K562 (cell line): Measurements from ENCODE around the gene POSTN. TPM values are rescaled to one million over a fixed set of nuclear protein-coding genes. Genes with fewer than 3 reads are reported as not detected.

ENCODE experiments used
- ATAC-seq: fragments of 200-7000 bp; cut with Tn5 transposase; 3 replicates; pipeline ENCODE4 v1.9.1; 2020; ENCODE audit warnings: moderate library complexity
- BruUV-seq: library from RNA; stranded (reverse); fragments of 400-500 nt; replicated peaks from 2 replicates; lab custom pipeline; 2021; lab: Mats Ljungman, UMichigan
- CTCF ChIA-PET: fragments of 300-600 bp; formaldehyde crosslinking; extraction: SDS; loops from one replicate; lab custom pipeline; 2021; ENCODE audit warnings: low intra/inter-chr PET ratio; lab: Yijun Ruan, JAX
- POLR2A ChIA-PET: fragments of 300-600, 350-650 bp; sonication (Branson Sonifier 250); formaldehyde crosslinking; extraction: SDS; loops from one replicate; lab custom pipeline; 2021; ENCODE audit warnings: antibody characterized with exemption, inconsistent platforms; lab: Yijun Ruan, JAX
- DNase-seq, 4 experiments: peaks; one replicate each; pipeline versions ENCODE4 v3.0.0 to v3.0.0-alpha.2; 2011 to 2018; ENCODE audit warnings: low spot score in 3 of 4, mixed read lengths in 3 of 4; ENCODE audit errors: extremely low read depth in 1 of 4
- FAIRE-seq: peaks from 2 replicates; lab custom pipeline; 2011; peaks lifted over from hg19 to GRCh38; lab: Jason Lieb, UNC
- H2AFZ ChIP-seq: 2 replicates; pipeline ENCODE4 v1.6.0; 2011; ENCODE audit warnings: low read depth, low read length, control low read depth, inconsistent platforms
- H3K27ac ChIP-seq: fragments of 200-600 bp; 3 replicates; pipeline ENCODE4 v1.8.0; 2011; ENCODE audit warnings: low read depth, mild to moderate bottlenecking, control low read depth, inconsistent platforms, low read length, moderate library complexity, mixed read lengths; ENCODE audit errors: extremely low read depth
- H3K27me3 ChIP-seq, 2 experiments: fragments of 300-600 bp in 1 of 2; 2 replicates in 1 of 2; 3 replicates in 1 of 2; pipeline versions ENCODE4 v1.6.0 to v1.8.0; 2011; ENCODE audit warnings: inconsistent platforms in 2 of 2, low read length in 2 of 2, mild to moderate bottlenecking in 1 of 2, mixed read lengths in 1 of 2, moderate library complexity in 1 of 2; ENCODE audit not compliant: control insufficient read depth in 2 of 2, insufficient read depth in 2 of 2
- H3K36me3 ChIP-seq: fragments of 300-600 bp; 3 replicates; pipeline ENCODE4 v1.8.0; 2011; ENCODE audit warnings: mild to moderate bottlenecking, low read length, inconsistent platforms; ENCODE audit not compliant: control insufficient read depth, insufficient read depth
- H3K4me1 ChIP-seq, 2 experiments: fragments of 200-600 bp in 1 of 2; replicated peaks in 1 of 2; 2 replicates in 1 of 2; 3 replicates in 1 of 2; pipeline versions ENCODE4 v1.5.1 to v1.8.0; 2011; ENCODE audit warnings: inconsistent platforms in 2 of 2, low read length in 2 of 2, mild to moderate bottlenecking in 1 of 2, mixed read lengths in 1 of 2, moderate library complexity in 1 of 2; ENCODE audit not compliant: control insufficient read depth in 2 of 2, insufficient read depth in 2 of 2
- H3K4me2 ChIP-seq: 2 replicates; pipeline ENCODE4 v1.6.1; 2011; ENCODE audit warnings: low read length, control low read depth, inconsistent platforms, mixed read lengths; ENCODE audit not compliant: insufficient read depth
- H3K4me3 ChIP-seq: fragments of 200-600 bp; sonication (generic), shearing (Covaris generic); 2 replicates; pipeline ENCODE4 v1.5.1; 2016; ENCODE audit warnings: control low read depth, inconsistent platforms
- H3K79me2 ChIP-seq: fragments of 200-600 bp; 3 replicates; pipeline ENCODE4 v1.8.0; 2011; ENCODE audit warnings: low read length, inconsistent platforms; ENCODE audit not compliant: control insufficient read depth, insufficient read depth
- H3K9ac ChIP-seq, 2 experiments: 2 replicates each; pipeline versions ENCODE4 v1.6.0 to v1.6.1; 2011; ENCODE audit warnings: low read depth in 2 of 2, low read length in 2 of 2, control low read depth in 1 of 2, inconsistent platforms in 1 of 2, mild to moderate bottlenecking in 1 of 2, mixed read lengths in 1 of 2; ENCODE audit not compliant: insufficient read depth in 1 of 2
- H3K9me1 ChIP-seq: one replicate; pipeline ENCODE4 v1.6.0; 2011; ENCODE audit warnings: inconsistent platforms, mild to moderate bottlenecking, low read length, moderate library complexity; ENCODE audit not compliant: control insufficient read depth, insufficient read depth
- H3K9me3 ChIP-seq: replicated peaks from 2 replicates; pipeline ENCODE4 v1.5.1; 2011; ENCODE audit warnings: low read depth, low read length, inconsistent platforms; ENCODE audit not compliant: control insufficient read depth, insufficient read depth
- H4K20me1 ChIP-seq: replicated peaks from 2 replicates; pipeline ENCODE4 v1.6.1; 2011; ENCODE audit warnings: low read length, inconsistent platforms, mixed read lengths; ENCODE audit not compliant: control insufficient read depth, insufficient read depth
- BRF1 ChIP-seq: IDR thresholded peaks from 3 replicates; pipeline ENCODE4 v1.6.1; 2011; ENCODE audit warnings: borderline replicate concordance, mild to moderate bottlenecking; ENCODE audit not compliant: insufficient read length; ENCODE audit errors: extremely low read depth
- HMBOX1 ChIP-seq: sonication (generic); IDR thresholded peaks from 2 replicates; pipeline ENCODE4 v1.6.1; 2016
- MCM2 ChIP-seq: fragments of 450-650 bp; IDR thresholded peaks from 2 replicates; pipeline ENCODE4 v1.6.1; 2017; ENCODE audit warnings: low read depth, mild to moderate bottlenecking
- MYNN ChIP-seq, 2 experiments: sonication (generic); formaldehyde crosslinking in 1 of 2; IDR thresholded peaks; 2 replicates each; pipeline versions ENCODE4 v1.5.0 to v1.6.1; 2016 to 2020; ENCODE audit warnings: antibody characterized with exemption in 1 of 2, missing genetic modification reagents in 1 of 2
- POLR2AphosphoS5 ChIP-seq: IDR thresholded peaks from 2 replicates; pipeline ENCODE4 v1.6.1; 2011; ENCODE audit warnings: mild to moderate bottlenecking, low read depth, low read length, moderate library complexity; ENCODE audit not compliant: control insufficient read depth, insufficient read depth
- SMAD3 ChIP-seq: fragments of 450-650 bp; formaldehyde crosslinking; conservative IDR thresholded peaks from 2 replicates; pipeline ENCODE4 v1.4.0; 2020; ENCODE audit warnings: mild to moderate bottlenecking
- XRCC5 ChIP-seq: fragments of 200-400 bp; formaldehyde crosslinking; IDR thresholded peaks from 2 replicates; pipeline ENCODE4 v1.6.1; 2017; ENCODE audit warnings: low read depth, mild to moderate bottlenecking, low read length
- ZBTB26 ChIP-seq: fragments of 450-650 bp; formaldehyde crosslinking; IDR thresholded peaks from 2 replicates; pipeline ENCODE4 v1.4.0; 2022; ENCODE audit warnings: missing genetic modification characterization
- ZC3H4 ChIP-seq: sonication (generic); formaldehyde crosslinking; IDR thresholded peaks from 2 replicates; pipeline ENCODE4 v1.9.0; 2021; ENCODE audit warnings: missing genetic modification reagents, borderline replicate concordance
- ZNF175 ChIP-seq: fragments of 200-800 bp; sonication (Bioruptor generic); IDR thresholded peaks from 2 replicates; pipeline ENCODE4 v1.6.1; 2016; ENCODE audit warnings: low read depth, mild to moderate bottlenecking, missing genetic modification characterization, missing compliant biosample characterization
- ZNF561 ChIP-seq: fragments of 450-650 bp; formaldehyde crosslinking; conservative IDR thresholded peaks from 2 replicates; pipeline ENCODE4 v1.4.0; 2020; ENCODE audit warnings: mild to moderate bottlenecking, moderate library complexity
- WGBS: fragments of 100-300 bp; shearing (Covaris generic); methylation state at CpG from one replicate; pipeline ENCODE4 v1.1.6; 2016; ENCODE audit warnings: low coverage, mixed read lengths; ENCODE audit not compliant: insufficient coverage; ENCODE audit errors: missing lambda C conversion rate; 5-methylcytosine and 5-hydroxymethylcytosine counted together
- in situ Hi-C: fragments of 300-500 bp; cut with MboI; formaldehyde crosslinking; loops from 4 replicates; pipeline ENCODE4 v1.15.0; 2018; ENCODE audit warnings: inconsistent platforms, mixed read lengths
- intact Hi-C: fragments of 100-400 bp; cut with micrococcal nuclease; formaldehyde crosslinking; loops from 2 replicates; pipeline ENCODE4 v1.14.2; 2022
- polyA plus RNA-seq, 8 experiments: library from polyadenylated mRNA; depleted of rRNA in 4 of 8; stranded (reverse) in 5 of 8; unstranded in 3 of 8; fragments of >200 nt; fragmentation: Nextera tagmentation in 2 of 8; fragmentation: Illumina TruSeq in 1 of 8; extraction: Ambion mirVana in 2 of 8; extraction: Trizol in 1 of 8; gene quantifications; 2 replicates each; pipeline versions ENCODE4 v1.2.1 to v1.2.3, GENCODE V29; 2011 to 2014; ENCODE audit warnings: inconsistent platforms in 1 of 8, missing spikeins in 1 of 8
- total RNA-seq, 7 experiments: library from RNA; depleted of rRNA in 6 of 7; stranded (reverse); fragments of >200 nt in 6 of 7; fragmentation: Illumina TruSeq in 2 of 7; extraction: Trizol in 2 of 7; gene quantifications; 2 replicates each; pipeline versions ENCODE4 v1.2.1 to v1.2.3, GENCODE V29; 2011 to 2021; ENCODE audit warnings: low replicate concordance in 1 of 7

Gene POSTN
- total and polyA plus RNA-seq, 9 of the 15 experiments (the other 6 are each of a cell fraction or from before 2014, with no cell fraction given): 0.01 to 0.04 TPM; not detected in 7

GRCh38 chr13:37645181-37645740 is 46.7 kb upstream of the POSTN start:
- Histone ChIP-seq H2AFZ (no peak overlapping the region), H3K9me1 (no peaks in the 10 kb centered on the region), H3K27me3 (no peaks in the 10 kb centered on the region), H3K9ac (no peak overlapping the region), H3K4me2 (no peak overlapping the region), H3K4me1 (no peaks in the 10 kb centered on the region), H3K4me3 (no peak overlapping the region), H3K79me2 (no peaks in the 10 kb centered on the region), H3K36me3 (no peaks in the 10 kb centered on the region), H4K20me1 (no peaks in the 10 kb centered on the region), H3K9me3 (no peaks in the 10 kb centered on the region), H3K27ac (no peak overlapping the region)
- in situ Hi-C loops (no loop called here), intact Hi-C loops (no loop called here)
- DNase-seq: no peak
- no peak for ATAC-seq
- BruUV-seq: no TSS peak
- POLR2A ChIA-PET: no interaction called here
- 0% methylated on average over 7 of the region's 7 CpGs for WGBS
- FAIRE-seq: no peak
- CTCF ChIA-PET: no interaction called here
- TF ChIP-seq XRCC5 (no peak), HMBOX1 (no peak), POLR2AphosphoS5 (no peak), ZC3H4 (CRISPR knock-in tag) (no peak), MYNN (IDR thresholded peaks at IDR 0.05) (no peak), MYNN (CRISPR knock-in tag; IDR thresholded peaks at IDR 0.05) (no peak), MCM2 (no peak), BRF1 (no peak), ZNF175 (no peak), ZNF561 (no peak), ZBTB26 (CRISPR knock-in tag) (no peak), SMAD3 (no peak)
